OCI-LY1 (cell line): ENCODE data around the gene TFDP2.
A peak's percentile ranks its signal among the peaks of the same experiment; 100 is the strongest.

Source experiments
- H2AFZ ChIP-seq: fragments of 200-600 bp; sonication (generic), shearing (Covaris generic); 2 replicates; pipeline ENCODE4 v1.6.0; 2014; ENCODE audit warnings: antibody characterized with exemption, mild to moderate bottlenecking, low read length
- H3F3A ChIP-seq: fragments of 200-600 bp; sonication (generic), shearing (Covaris generic); 2 replicates; pipeline ENCODE4 v1.6.0; 2014; ENCODE audit warnings: mild to moderate bottlenecking, antibody characterized with exemption, low read length, moderate library complexity; ENCODE audit not compliant: insufficient read depth
- H3K27ac ChIP-seq: fragments of 200-600 bp; sonication (generic); 2 replicates; pipeline ENCODE4 v1.5.1; 2014; ENCODE audit warnings: low read length, mixed run types, mild to moderate bottlenecking, low read depth; ENCODE audit not compliant: poor library complexity, severe bottlenecking
- H3K27me3 ChIP-seq: fragments of 200-600 bp; sonication (generic); 2 replicates; pipeline ENCODE4 v1.6.0; 2014; ENCODE audit warnings: antibody characterized with exemption, mild to moderate bottlenecking, low read length, moderate library complexity; ENCODE audit not compliant: insufficient read depth
- H3K36me3 ChIP-seq: fragments of 200-600 bp; sonication (generic); 2 replicates; pipeline ENCODE4 v1.6.1; 2014; ENCODE audit warnings: mild to moderate bottlenecking, antibody characterized with exemption, low read length, moderate library complexity, mixed read lengths; ENCODE audit not compliant: insufficient read depth
- H3K4me1 ChIP-seq: fragments of 200-600 bp; sonication (generic); 2 replicates; pipeline ENCODE4 v1.5.1; 2014; ENCODE audit warnings: mild to moderate bottlenecking, low read length, moderate library complexity; ENCODE audit not compliant: insufficient read depth, severe bottlenecking
- H3K4me2 ChIP-seq: fragments of 200-600 bp; sonication (generic), shearing (Covaris generic); 2 replicates; pipeline ENCODE4 v1.6.1; 2014; ENCODE audit warnings: low read length
- H3K4me3 ChIP-seq: fragments of 200-600 bp; sonication (generic); 2 replicates; pipeline ENCODE4 v1.5.1; 2014; ENCODE audit warnings: low read length, low read depth, mild to moderate bottlenecking, mixed read lengths; ENCODE audit not compliant: poor library complexity, severe bottlenecking
- H3K79me2 ChIP-seq: fragments of 200-600 bp; shearing (Covaris generic); 2 replicates; pipeline ENCODE4 v1.6.1; 2016; ENCODE audit warnings: mixed run types, low read length, mixed read lengths; ENCODE audit not compliant: insufficient read depth
- H3K9ac ChIP-seq: fragments of 200-600 bp; sonication (generic), shearing (Covaris generic); 2 replicates; pipeline ENCODE4 v1.6.1; 2014; ENCODE audit warnings: mild to moderate bottlenecking, low read length, mixed read lengths
- H3K9me2 ChIP-seq: fragments of 200-600 bp; sonication (generic), shearing (Covaris generic); 2 replicates; pipeline ENCODE4 v1.6.1; 2014; ENCODE audit warnings: low read depth, mild to moderate bottlenecking, low read length, mixed read lengths
- H3K9me3 ChIP-seq: fragments of 200-600 bp; shearing (Covaris generic); 2 replicates; pipeline ENCODE4 v1.6.1; 2014; ENCODE audit warnings: low read length, mixed read lengths
- H4K20me1 ChIP-seq: fragments of 200-600 bp; sonication (generic), shearing (Covaris generic); 2 replicates; pipeline ENCODE4 v1.6.0; 2016; ENCODE audit warnings: mild to moderate bottlenecking, low read length; ENCODE audit not compliant: insufficient read depth
- CTCF ChIP-seq: fragments of 200-600 bp; sonication (generic), shearing (Covaris generic); IDR thresholded peaks from 2 replicates; pipeline ENCODE4 v1.5.1; 2017; ENCODE audit warnings: mild to moderate bottlenecking, antibody characterized with exemption, low read length, moderate library complexity, mixed read lengths
- EZH2 ChIP-seq: fragments of 200-600 bp; sonication (generic), shearing (Covaris generic); IDR thresholded peaks from 2 replicates; pipeline ENCODE4 v1.8.0; 2017; ENCODE audit warnings: borderline replicate concordance, mixed run types, mild to moderate bottlenecking, antibody characterized with exemption, low read length, moderate library complexity, mixed read lengths

TFDP2 gene

GRCh38 chr3:141960731-141961130, 188.6 kb downstream of the TFDP2 start:
- Histone ChIP-seq H3K9me2 (no peaks in the 10 kb centered on the region), H2AFZ (no peak overlapping the region), H3K4me1 (no peaks in the 10 kb centered on the region), H3F3A (0 out of 2 replicates have a peak, but pooled peaks cover 2% of the 10 kb centered on the region), H3K4me3 (no peak overlapping the region), H3K36me3 (peaks cover 98% of the 10 kb centered on the region), H3K4me2 (no peak overlapping the region), H3K9ac (no peak overlapping the region), H3K27me3 (no peaks in the 10 kb centered on the region), H3K79me2 (no peaks in the 10 kb centered on the region), H3K27ac (no peak overlapping the region), H4K20me1 (no peaks in the 10 kb centered on the region), H3K9me3 (no peaks in the 10 kb centered on the region)
- no peak for TF ChIP-seq EZH2
- TF ChIP-seq CTCF = no peak

GRCh38 chr3:141959589-141960554, 189.5 kb downstream of the TFDP2 start:
- no peaks in the 10 kb centered on the region for H3K9me3 ChIP-seq
- H3K27me3 ChIP-seq = no peaks in the 10 kb centered on the region
- H3K9ac ChIP-seq = no peak overlapping the region
- peaks cover 99% of the 10 kb centered on the region for H3K36me3 ChIP-seq
- H3F3A ChIP-seq = no peaks in the 10 kb centered on the region
- H3K4me2 ChIP-seq = no peak overlapping the region
- no peaks in the 10 kb centered on the region for H3K4me1 ChIP-seq
- no peak overlapping the region for H2AFZ ChIP-seq
- H4K20me1 ChIP-seq = no peaks in the 10 kb centered on the region
- H3K27ac ChIP-seq = no peak overlapping the region
- H3K79me2 ChIP-seq = no peaks in the 10 kb centered on the region
- TF ChIP-seq EZH2 (no peak), CTCF (no peak)
- no peak overlapping the region for H3K4me3 ChIP-seq
- H3K9me2 ChIP-seq = no peaks in the 10 kb centered on the region

GRCh38 chr3:141955175-141955574, 194.2 kb downstream of the TFDP2 start:
- H3K4me3 ChIP-seq = no peak overlapping the region
- H4K20me1 ChIP-seq = no peaks in the 10 kb centered on the region
- no peaks in the 10 kb centered on the region for H3F3A ChIP-seq
- TF ChIP-seq CTCF (no peak), EZH2 (no peak)
- no peak overlapping the region for H2AFZ ChIP-seq
- H3K79me2 ChIP-seq = no peaks in the 10 kb centered on the region
- H3K9me2 ChIP-seq = no peaks in the 10 kb centered on the region
- H3K9ac ChIP-seq = no peak overlapping the region
- H3K27me3 ChIP-seq = no peaks in the 10 kb centered on the region
- no peaks in the 10 kb centered on the region for H3K9me3 ChIP-seq
- H3K4me1 ChIP-seq = no peaks in the 10 kb centered on the region
- peak overlapping the region; percentile 17 for H3K27ac ChIP-seq
- H3K36me3 ChIP-seq = peaks cover 98% of the 10 kb centered on the region
- H3K4me2 ChIP-seq = no peak overlapping the region
